Activated CD4-positive, alpha-beta T cell treated with anti-CD3 and anti-CD28 coated beads for 36 hours (primary cell): Measurements from ENCODE around the gene RXFP3. TPM values are rescaled to one million over a fixed set of nuclear protein-coding genes. Genes with fewer than 3 reads are reported as not detected.

Experiments
- ATAC-seq: fragments of 200-7000 bp; cut with Tn5 transposase; one replicate; pipeline ENCODE4 v1.10.0; 2021; ENCODE audit warnings: mild to moderate bottlenecking, moderate library complexity
- CTCF ChIA-PET: fragments of 350-600 bp; sonication (Branson Sonifier 250); formaldehyde crosslinking; loops from one replicate; lab custom pipeline; 2021; ENCODE audit warnings: antibody characterized with exemption; lab: Charles Lee
- POLR2A ChIA-PET: fragments of 350-600 bp; sonication (Branson Sonifier 250); formaldehyde crosslinking; loops from one replicate; lab custom pipeline; 2021; ENCODE audit warnings: antibody characterized with exemption, inconsistent platforms; lab: Charles Lee
- DNase-seq: peaks from one replicate; pipeline ENCODE4 v3.0.0-alpha.2; 2020
- H3K27ac Mint-ChIP-seq: one replicate; pipeline ENCODE4 v1.8.0; 2021; ENCODE audit warnings: mixed read lengths
- H3K27me3 Mint-ChIP-seq: one replicate; pipeline ENCODE4 v1.8.0; 2021; ENCODE audit warnings: mixed read lengths
- H3K36me3 Mint-ChIP-seq: one replicate; pipeline ENCODE4 v1.8.0; 2021; ENCODE audit warnings: low read depth, mixed read lengths
- H3K4me1 Mint-ChIP-seq: one replicate; pipeline ENCODE4 v1.8.0; 2021; ENCODE audit warnings: mixed read lengths
- H3K4me3 Mint-ChIP-seq: one replicate; pipeline ENCODE4 v1.8.0; 2021; ENCODE audit warnings: mild to moderate bottlenecking, moderate library complexity, mixed read lengths
- H3K9me3 Mint-ChIP-seq: one replicate; pipeline ENCODE4 v1.8.0; 2021; ENCODE audit warnings: low read depth, mixed read lengths
- intact Hi-C, 2 experiments: fragments of 100-400 bp; cut with DNase I in 1 of 2; cut with micrococcal nuclease in 1 of 2; formaldehyde crosslinking; loops; one replicate each; pipeline versions ENCODE4 v1.14.2 to v1.15.1; 2022 to 2024; cut with DNase I, micrococcal nuclease
- total RNA-seq, 2 experiments: library from RNA; stranded (reverse); gene quantifications; one replicate each; pipeline ENCODE4 v1.2.3, GENCODE V29; 2021

The RXFP3 gene
- total RNA-seq, result not detected

- ATAC-seq, result no peak
Observed at GRCh38 chr5:33936381-33937016, at the start of gene RXFP3. Gene RXFP3, plus strand, starts transcription at chr5:33936386. Its CDS starts 355 bp downstream, at chr5:33936741.

GRCh38 chr5:33887268-33887667 lies 48.9 kb upstream of the RXFP3 start:
- ATAC-seq, result no peak
- no peak for DNase-seq
- Mint-ChIP-seq H3K4me1 (peaks cover 3% of the 10 kb centered on the region), H3K36me3 (no peaks in the 10 kb centered on the region), H3K4me3 (no peak overlapping the region), H3K27ac (no peak overlapping the region), H3K9me3 (no peaks in the 10 kb centered on the region), H3K27me3 (peaks cover 17% of the 10 kb centered on the region)
- ChIA-PET POLR2A (no interaction called here), CTCF (interaction anchor here (0.7 kb wide), 1 partner anchor 11 kb away, joined by 4 read pairs; no protein-coding TSS in a partner anchor)
- intact Hi-C loops, result no loop called here

More at GRCh38 chr5:33936381-33937016, at the start of gene RXFP3:
- intact Hi-C loops, result loop anchor here in 1 of 2 experiments (10.0 kb wide), 1 partner anchor 1222 kb away; the partner anchor contains the start of gene NPR3
- DNase-seq, result peak; percentile 5
- ChIA-PET POLR2A (no interaction called here), CTCF (interaction anchor here (1.0 to 3.2 kb wide), 4 partner anchors 10 to 348 kb away, joined by 3 to 26 read pairs (median 10); no protein-coding TSS in a partner anchor)
- Mint-ChIP-seq H3K27ac (no peak within 1 kb of the TSS), H3K9me3 (no peaks in the 10 kb centered on the region), H3K4me1 (no peaks in the 10 kb centered on the region), H3K4me3 (no peak within 1 kb of the TSS), H3K27me3 (peaks cover 41% of the 10 kb centered on the region), H3K36me3 (no peaks in the 10 kb centered on the region)

- no peak for ATAC-seq
- no peaks in the 10 kb centered on the region for H3K9me3 Mint-ChIP-seq
- peaks cover 3% of the 10 kb centered on the region for H3K4me1 Mint-ChIP-seq
- intact Hi-C loops, result no loop called here
- peaks cover 26% of the 10 kb centered on the region for H3K27me3 Mint-ChIP-seq
- ChIA-PET POLR2A (no interaction called here), CTCF (no interaction called here)
- H3K36me3 Mint-ChIP-seq, result no peaks in the 10 kb centered on the region
- H3K27ac Mint-ChIP-seq, result no peak overlapping the region
- no peak overlapping the region for H3K4me3 Mint-ChIP-seq
- DNase-seq, result no peak
Observed at GRCh38 chr5:33888587-33888986, 47.6 kb upstream of the RXFP3 start.

GRCh38 chr5:33890131-33891032 lies 45.8 kb upstream of the RXFP3 start:
- Mint-ChIP-seq H3K27me3 (peaks cover 34% of the 10 kb centered on the region), H3K4me3 (no peak overlapping the region), H3K4me1 (peaks cover 3% of the 10 kb centered on the region), H3K9me3 (no peaks in the 10 kb centered on the region), H3K27ac (no peak overlapping the region), H3K36me3 (no peaks in the 10 kb centered on the region)
- intact Hi-C loops, result no loop called here
- DNase-seq (no peak), ATAC-seq (no peak)
- ChIA-PET POLR2A (no interaction called here), CTCF (no interaction called here)

GRCh38 chr5:33891446-33891787 lies 44.8 kb upstream of the RXFP3 start:
- Mint-ChIP-seq H3K36me3 (no peaks in the 10 kb centered on the region), H3K4me3 (no peak overlapping the region), H3K9me3 (no peaks in the 10 kb centered on the region), H3K27me3 (peaks cover 35% of the 10 kb centered on the region), H3K27ac (no peak overlapping the region), H3K4me1 (peaks cover 3% of the 10 kb centered on the region)
- ChIA-PET CTCF (no interaction called here), POLR2A (no interaction called here)
- intact Hi-C loops, result no loop called here
- ATAC-seq, result no peak
- DNase-seq, result no peak

- Mint-ChIP-seq H3K27me3 (peaks cover 40% of the 10 kb centered on the region), H3K9me3 (no peaks in the 10 kb centered on the region), H3K27ac (no peak within 1 kb of the TSS), H3K4me1 (peaks cover 3% of the 10 kb centered on the region), H3K4me3 (no peak within 1 kb of the TSS), H3K36me3 (no peaks in the 10 kb centered on the region)
- DNase-seq (no peak), ATAC-seq (no peak)
- ChIA-PET POLR2A (no interaction called here), CTCF (no interaction called here)
- intact Hi-C loops, result no loop called here
Observed at GRCh38 chr5:33891788-33892619, 44.2 kb upstream of the RXFP3 start, which contains the start of gene ADAMTS12. Gene ADAMTS12, minus strand, starts transcription at chr5:33891990. Its CDS starts 134 bp downstream, at chr5:33891856.

- no peak for ATAC-seq
- peaks cover 41% of the 10 kb centered on the region for H3K27me3 Mint-ChIP-seq
- CTCF ChIA-PET, result no interaction called here
Observed at GRCh38 chr5:33892620-33893137, 43.5 kb upstream of the RXFP3 start.

GRCh38 chr5:33894566-33894965 lies 41.6 kb upstream of the RXFP3 start:
- Mint-ChIP-seq H3K36me3 (no peaks in the 10 kb centered on the region), H3K4me1 (peaks cover 3% of the 10 kb centered on the region), H3K9me3 (no peaks in the 10 kb centered on the region), H3K27ac (no peak overlapping the region), H3K4me3 (no peak overlapping the region), H3K27me3 (peaks cover 38% of the 10 kb centered on the region)
- intact Hi-C loops, result no loop called here
- no peak for ATAC-seq
- ChIA-PET POLR2A (no interaction called here), CTCF (no interaction called here)
- DNase-seq, result no peak

More at GRCh38 chr5:33892620-33893137, 43.5 kb upstream of the RXFP3 start:
- Mint-ChIP-seq H3K4me3 (no peak overlapping the region), H3K9me3 (no peaks in the 10 kb centered on the region), H3K4me1 (peaks cover 3% of the 10 kb centered on the region), H3K36me3 (no peaks in the 10 kb centered on the region), H3K27ac (no peak overlapping the region)
- DNase-seq, result no peak
- intact Hi-C loops, result no loop called here
- POLR2A ChIA-PET, result no interaction called here

GRCh38 chr5:33901156-33901555 lies 35.0 kb upstream of the RXFP3 start:
- Mint-ChIP-seq H3K4me1 (no peaks in the 10 kb centered on the region), H3K36me3 (no peaks in the 10 kb centered on the region), H3K4me3 (no peak overlapping the region), H3K9me3 (peaks cover 13% of the 10 kb centered on the region), H3K27me3 (peaks cover 12% of the 10 kb centered on the region), H3K27ac (no peak overlapping the region)
- intact Hi-C loops, result no loop called here
- CTCF ChIA-PET, result no interaction called here
- ATAC-seq (no peak), DNase-seq (no peak)
- POLR2A ChIA-PET, result no interaction called here

GRCh38 chr5:33903118-33903517 lies 33.1 kb upstream of the RXFP3 start:
- ATAC-seq, result no peak
- Mint-ChIP-seq H3K36me3 (peaks cover 2% of the 10 kb centered on the region), H3K4me1 (no peaks in the 10 kb centered on the region), H3K27me3 (peaks cover 2% of the 10 kb centered on the region), H3K4me3 (no peak overlapping the region), H3K9me3 (peaks cover 28% of the 10 kb centered on the region), H3K27ac (no peak overlapping the region)
- intact Hi-C loops, result no loop called here
- no peak for DNase-seq
- POLR2A ChIA-PET, result no interaction called here
- CTCF ChIA-PET, result no interaction called here

- H3K9me3 Mint-ChIP-seq, result peaks cover 28% of the 10 kb centered on the region
- no peak for DNase-seq
- H3K27me3 Mint-ChIP-seq, result peaks cover 9% of the 10 kb centered on the region
- ChIA-PET CTCF (no interaction called here), POLR2A (no interaction called here)
- H3K27ac Mint-ChIP-seq, result no peak overlapping the region
- peaks cover 2% of the 10 kb centered on the region for H3K36me3 Mint-ChIP-seq
- intact Hi-C loops, result no loop called here
- no peak for ATAC-seq
- H3K4me1 Mint-ChIP-seq, result no peaks in the 10 kb centered on the region
- no peak overlapping the region for H3K4me3 Mint-ChIP-seq
Observed at GRCh38 chr5:33905381-33905780, 30.8 kb upstream of the RXFP3 start.
